Right forelimb (tissue), 1 donor: ENCODE measurements around the gene PXYLP1.
A peak's percentile ranks its signal among the peaks of the same experiment; 100 is the strongest.

Source experiments
- DNase-seq: peaks from one replicate; pipeline ENCODE4 v3.0.0-alpha.2; 2018

PXYLP1 gene

GRCh38 chr3:141253326-141253725 is 21.7 kb downstream of the PXYLP1 start:
- peak; percentile 5 for DNase-seq

GRCh38 chr3:141253811-141254210 is 22.2 kb downstream of the PXYLP1 start:
- DNase-seq: no peak

- peak; percentile 42 for DNase-seq
Measured at GRCh38 chr3:141255137-141255845, 23.7 kb downstream of the PXYLP1 start.

- peak; percentile 50 for DNase-seq
Measured at GRCh38 chr3:141255846-141256261, 24.2 kb downstream of the PXYLP1 start.

- DNase-seq: peak; percentile 21
Measured at GRCh38 chr3:141256820-141257219, 25.2 kb downstream of the PXYLP1 start.

GRCh38 chr3:141257961-141258360 is 26.3 kb downstream of the PXYLP1 start:
- peak; percentile 36 for DNase-seq

GRCh38 chr3:141258973-141259372 is 27.3 kb downstream of the PXYLP1 start:
- peak; percentile 11 for DNase-seq

GRCh38 chr3:141259821-141260629 is 28.4 kb downstream of the PXYLP1 start:
- no peak for DNase-seq

- no peak for DNase-seq
Measured at GRCh38 chr3:141260630-141260927, 29.0 kb downstream of the PXYLP1 start.

GRCh38 chr3:141261472-141262307 is 30.1 kb downstream of the PXYLP1 start:
- DNase-seq: no peak

GRCh38 chr3:141262308-141262705 is 30.7 kb downstream of the PXYLP1 start:
- DNase-seq: no peak

GRCh38 chr3:141266186-141266585 is 34.6 kb downstream of the PXYLP1 start:
- DNase-seq: peak; percentile 30

GRCh38 chr3:141266797-141267555 is 35.4 kb downstream of the PXYLP1 start:
- peak; percentile 25 for DNase-seq

- DNase-seq: no peak
Measured at GRCh38 chr3:141267629-141268028, 36.0 kb downstream of the PXYLP1 start.

- peak; percentile 30 for DNase-seq
Measured at GRCh38 chr3:141268306-141268705, 36.7 kb downstream of the PXYLP1 start.

GRCh38 chr3:141268791-141269190 is 37.2 kb downstream of the PXYLP1 start:
- no peak for DNase-seq

GRCh38 chr3:141269961-141270360 is 38.3 kb downstream of the PXYLP1 start:
- peak; percentile 4 for DNase-seq

GRCh38 chr3:141271279-141272030 is 39.8 kb downstream of the PXYLP1 start:
- peak; percentile 13 for DNase-seq

GRCh38 chr3:141272906-141273662 is 41.5 kb downstream of the PXYLP1 start:
- peak; percentile 10 for DNase-seq

GRCh38 chr3:141273700-141274410 is 42.2 kb downstream of the PXYLP1 start:
- peak; percentile 21 for DNase-seq
